ENCODE measurements around the gene ANKFY1.

The ANKFY1 gene

DNA sequence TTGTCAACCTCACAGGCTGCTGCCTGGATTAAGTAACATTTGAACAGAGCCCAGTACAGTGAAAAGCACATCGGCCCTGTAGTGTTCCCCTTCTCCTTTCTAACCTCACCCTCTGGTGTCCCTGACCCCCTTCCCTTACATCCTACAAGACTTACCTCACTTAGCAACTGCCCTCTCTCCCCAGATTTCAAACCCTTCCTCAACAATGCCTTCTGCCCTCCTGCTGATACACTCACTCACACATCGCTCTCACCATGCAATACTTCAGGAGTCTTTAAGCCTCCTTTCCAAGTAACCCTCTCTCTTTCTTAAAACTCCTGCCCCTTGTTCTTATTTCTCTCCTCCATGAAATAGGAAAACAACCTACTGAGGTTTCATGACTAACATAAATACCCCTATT lies 138.8 kb downstream of the ANKFY1 start:
- TF ChIP-seq, protein P1, sequence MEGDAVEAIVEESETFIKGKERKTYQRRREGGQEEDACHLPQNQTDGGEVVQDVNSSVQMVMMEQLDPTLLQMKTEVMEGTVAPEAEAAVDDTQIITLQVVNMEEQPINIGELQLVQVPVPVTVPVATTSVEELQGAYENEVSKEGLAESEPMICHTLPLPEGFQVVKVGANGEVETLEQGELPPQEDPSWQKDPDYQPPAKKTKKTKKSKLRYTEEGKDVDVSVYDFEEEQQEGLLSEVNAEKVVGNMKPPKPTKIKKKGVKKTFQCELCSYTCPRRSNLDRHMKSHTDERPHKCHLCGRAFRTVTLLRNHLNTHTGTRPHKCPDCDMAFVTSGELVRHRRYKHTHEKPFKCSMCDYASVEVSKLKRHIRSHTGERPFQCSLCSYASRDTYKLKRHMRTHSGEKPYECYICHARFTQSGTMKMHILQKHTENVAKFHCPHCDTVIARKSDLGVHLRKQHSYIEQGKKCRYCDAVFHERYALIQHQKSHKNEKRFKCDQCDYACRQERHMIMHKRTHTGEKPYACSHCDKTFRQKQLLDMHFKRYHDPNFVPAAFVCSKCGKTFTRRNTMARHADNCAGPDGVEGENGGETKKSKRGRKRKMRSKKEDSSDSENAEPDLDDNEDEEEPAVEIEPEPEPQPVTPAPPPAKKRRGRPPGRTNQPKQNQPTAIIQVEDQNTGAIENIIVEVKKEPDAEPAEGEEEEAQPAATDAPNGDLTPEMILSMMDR (IDR thresholded peaks at IDR 0.05; ENCODE audit: low read depth, low read length), result no peak
- no peak for DNase-seq (ENCODE audit: extremely low read depth, low read depth)

DNA sequence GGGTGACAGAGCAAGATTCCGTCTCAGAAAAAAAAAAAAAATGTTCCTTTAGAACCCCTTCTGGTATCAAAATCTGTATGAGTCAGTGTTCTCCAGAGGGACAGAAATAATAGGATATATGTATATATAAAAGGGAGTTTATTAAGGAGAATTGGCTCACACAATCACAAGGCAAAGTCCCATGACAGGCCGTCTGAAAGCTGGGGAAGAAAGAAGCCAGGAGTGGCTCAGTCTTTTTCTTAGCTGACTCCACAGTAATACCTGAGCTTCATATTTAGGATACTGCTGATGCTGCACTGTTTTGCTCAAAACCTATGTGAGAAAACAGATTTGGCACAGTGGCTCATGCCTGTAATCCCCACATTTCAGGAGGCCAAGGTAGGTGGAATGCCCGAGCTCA lies 143.4 kb downstream of the ANKFY1 start:
- TF ChIP-seq, protein P1 (IDR thresholded peaks at IDR 0.05; ENCODE audit: low read depth, low read length), result no peak
- no peak for DNase-seq (ENCODE audit: extremely low read depth, low read depth)

DNA sequence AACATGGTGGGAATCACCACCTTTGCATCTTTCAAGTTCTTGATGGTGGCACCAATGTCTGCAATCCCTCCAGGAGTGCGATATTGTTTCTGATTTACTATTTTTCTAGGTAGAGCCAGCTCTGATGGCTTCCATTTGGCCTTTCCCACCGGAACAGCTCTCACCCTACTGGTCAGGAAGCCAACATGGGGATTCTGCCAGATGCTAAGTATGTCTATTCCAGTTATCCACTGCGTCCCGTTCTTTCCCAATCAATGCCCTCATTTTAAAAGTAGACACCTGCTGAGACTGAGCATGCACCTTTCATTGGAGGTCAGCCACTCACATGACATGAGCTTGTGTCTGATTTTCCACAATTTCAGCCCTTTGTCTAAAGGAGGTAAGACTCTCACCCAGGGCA lies 144.5 kb downstream of the ANKFY1 start:
- TF ChIP-seq, protein P1 (IDR thresholded peaks at IDR 0.05; ENCODE audit: low read depth, low read length), result no peak
- DNase-seq (ENCODE audit: extremely low read depth, low read depth), result no peak

DNA sequence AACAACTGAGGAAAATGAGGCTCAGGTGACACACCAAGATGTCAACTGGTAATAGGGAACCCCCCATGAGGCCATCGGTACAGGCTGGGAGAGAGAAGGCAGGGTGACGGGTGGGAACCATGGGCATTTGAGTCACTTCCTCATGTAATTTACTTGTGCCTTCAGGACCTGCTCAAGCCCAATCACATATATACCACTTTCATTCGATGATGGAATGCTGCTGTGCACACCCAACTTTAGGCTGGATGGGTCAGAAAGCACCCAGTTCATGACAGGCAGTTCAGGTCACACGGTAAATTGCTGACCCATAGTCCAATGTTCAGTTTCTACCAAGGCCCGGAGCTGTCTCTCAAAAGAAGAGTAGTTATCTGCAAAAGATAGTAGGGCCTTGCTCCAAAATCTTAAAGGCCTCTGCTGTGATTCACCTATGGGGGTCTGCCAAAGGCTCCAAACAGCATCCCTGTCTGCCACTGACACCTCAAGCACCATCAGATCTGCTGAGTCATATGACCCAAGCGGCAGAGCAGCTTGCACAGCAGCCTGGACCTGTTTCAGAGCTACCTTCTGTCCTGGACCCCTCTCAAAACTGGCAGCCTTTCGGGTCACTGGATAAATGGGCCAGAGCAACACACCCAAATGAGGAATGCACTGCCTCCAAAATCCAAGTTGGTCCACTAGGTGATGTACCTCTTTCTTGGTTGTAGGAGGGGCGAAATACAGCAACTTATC lies 145.6 kb downstream of the ANKFY1 start:
- DNase-seq (ENCODE audit: extremely low read depth, low read depth), result no peak

DNA sequence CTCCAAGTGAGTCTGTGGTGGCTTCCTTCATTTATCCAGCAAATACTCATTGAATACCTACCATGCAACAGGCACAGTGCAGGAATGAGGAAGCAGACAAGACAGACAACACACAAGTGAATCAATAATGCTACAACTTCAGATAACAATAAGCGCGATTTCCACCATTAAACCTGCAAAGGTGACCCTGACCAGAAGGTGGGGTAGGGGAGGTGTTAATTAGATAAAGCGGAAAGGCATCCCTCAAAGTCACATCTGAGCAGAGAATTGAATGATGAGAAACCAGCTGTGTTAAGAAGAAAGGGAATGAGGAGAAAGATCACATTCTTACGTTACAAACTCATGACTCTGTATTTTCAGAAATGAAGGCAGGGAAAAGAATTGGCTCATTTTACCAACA lies 147.3 kb downstream of the ANKFY1 start:
- DNase-seq (ENCODE audit: extremely low read depth, low read depth), result no peak
- TF ChIP-seq, protein P1 (IDR thresholded peaks at IDR 0.05; ENCODE audit: low read depth, low read length), result no peak

More for the DNA sequence above, 145.6 kb downstream of the ANKFY1 start:
- TF ChIP-seq, protein P1 (IDR thresholded peaks at IDR 0.05; ENCODE audit: low read depth, low read length), result no peak

All from AG09319 (cell line).